Ovary (tissue), 3 donors: ENCODE measurements around the gene ANO6.

ENCODE experiments used
- CTCF ChIP-seq, 3 donors: fragments of 450-650 bp in 2 of 3; fragments of 200-600 bp in 1 of 3; IDR thresholded peaks; one replicate each; pipeline versions ENCODE4 v1.5.1 to v1.8.0; 2016 to 2022; ENCODE audit warnings: antibody characterized with exemption in 3 of 3, mild to moderate bottlenecking in 1 of 3
- EP300 ChIP-seq: sonication (generic); formaldehyde crosslinking; IDR thresholded peaks from one replicate; pipeline ENCODE4 v1.6.1; 2017; ENCODE audit warnings: antibody characterized with exemption
- donor health status: DM: no; HTN: no; CAD: no.

- TF ChIP-seq CTCF (IDR thresholded peaks at IDR 0.05), result no peak
- TF ChIP-seq EP300, result no peak
These were observed 138.0 kb downstream of the ANO6 start for GRCh38 chr12:45353944-45354343.
